Tibial nerve (tissue), 4 donors: Measurements from ENCODE around the gene ANKRD39. TPM values are rescaled to one million over a fixed set of nuclear protein-coding genes. Genes with fewer than 3 reads are reported as not detected.
"Not testable (repeated sequence)": the region's sequence is repeated elsewhere in the genome, so short reads cannot be mapped to it uniquely, and the experiment has no call there.

Experiments used
- DNase-seq, 2 donors: peaks; one replicate each; pipeline ENCODE4 v3.0.0-alpha.2; 2019; ENCODE audit warnings: low spot score in 2 of 2
- H3K27ac ChIP-seq, 4 donors: fragments of 200-600 bp; sonication (generic) in 3 of 4; one replicate each; pipeline ENCODE4 v1.5.1; 2017 to 2019; ENCODE audit warnings: mild to moderate bottlenecking in 1 of 4
- H3K27me3 ChIP-seq, 2 donors: fragments of 200-600 bp; sonication (generic) in 1 of 2; one replicate each; pipeline versions ENCODE4 v1.5.1 to v1.6.0; 2017 to 2019
- H3K36me3 ChIP-seq, 3 donors: fragments of 200-600 bp; sonication (generic); one replicate each; pipeline ENCODE4 v1.5.1; 2018 to 2019
- H3K4me1 ChIP-seq, 4 donors: fragments of 200-600 bp; sonication (generic) in 3 of 4; one replicate each; pipeline ENCODE4 v1.5.1; 2017 to 2019
- H3K4me3 ChIP-seq, 4 donors: fragments of 200-600 bp; sonication (generic) in 3 of 4; one replicate each; pipeline ENCODE4 v1.5.1; 2017 to 2019; ENCODE audit warnings: mild to moderate bottlenecking in 1 of 4, moderate library complexity in 1 of 4
- H3K9me3 ChIP-seq, 4 donors: fragments of 200-600 bp; sonication (generic) in 3 of 4; one replicate each; pipeline ENCODE4 v1.5.1; 2017 to 2019
- CTCF ChIP-seq, 5 experiments: fragments of 200-600 bp in 3 of 5; fragments of 450-650 bp in 2 of 5; sonication (generic) in 3 of 5; IDR thresholded peaks; one replicate each; pipeline ENCODE4 v1.5.1; 2016 to 2019; ENCODE audit warnings: antibody characterized with exemption in 5 of 5, mild to moderate bottlenecking in 3 of 5, moderate library complexity in 2 of 5
- EP300 ChIP-seq, 2 donors: sonication (generic); formaldehyde crosslinking; IDR thresholded peaks; one replicate each; pipeline ENCODE4 v1.6.1; 2017; ENCODE audit warnings: antibody characterized with exemption in 2 of 2, mild to moderate bottlenecking in 1 of 2
- POLR2A ChIP-seq, 2 donors: fragments of 450-650 bp; IDR thresholded peaks; one replicate each; pipeline ENCODE4 v1.6.1; 2017; ENCODE audit warnings: antibody characterized with exemption in 2 of 2, mild to moderate bottlenecking in 2 of 2, moderate library complexity in 2 of 2
- WGBS, 2 donors: methylation state at CpG; one replicate each; pipeline ENCODE4 v1.1.5; 2018; 5-methylcytosine and 5-hydroxymethylcytosine counted together
- total RNA-seq, 4 donors: library from RNA; depleted of rRNA; stranded (reverse); fragments of >200 nt; gene quantifications; one replicate each; pipeline ENCODE4 v1.1.0, GENCODE V29; 2016

ANKRD39 gene
- total RNA-seq, 4 donors from 2014 or later, result 13.8 to 23.7 (median 19.5) TPM

- Histone ChIP-seq H3K27ac (peak overlapping the region in 3 of 4 donors; percentile 18 to 69 (median 68)), H3K9me3 (no peaks in the 10 kb centered on the region), H3K4me3 (no peak overlapping the region), H3K4me1 (peaks cover 0 to 14% (median 2%) of the 10 kb centered on the region in 4 donors), H3K36me3 (peaks cover 0 to 37% (median 0%) of the 10 kb centered on the region in 3 donors), H3K27me3 (no peaks in the 10 kb centered on the region)
- TF ChIP-seq CTCF (IDR thresholded peaks at IDR 0.05) (no peak), POLR2A (IDR thresholded peaks at IDR 0.05) (no peak), EP300 (IDR thresholded peaks at IDR 0.05) (no peak)
- DNase-seq, result no peak
- WGBS, 2 donors, result 72 to 73% methylated on average over 23 of the region's 23 CpGs
Measured at GRCh38 chr2:96806468-96807126, 51.2 kb downstream of the ANKRD39 start.

- not testable (repeated sequence) for H3K9me3 ChIP-seq, H3K27me3 ChIP-seq, DNase-seq, H3K4me3 ChIP-seq
- WGBS, 2 donors, result 84 to 89% methylated on average over 18 of the region's 20 CpGs
- Histone ChIP-seq H3K36me3 (peaks cover 0 to 37% (median 0%) of the 10 kb centered on the region in 3 donors), H3K4me1 (peaks cover 0 to 17% (median 2%) of the 10 kb centered on the region in 4 donors), H3K27ac (peak overlapping the region in 3 of 4 donors; percentile 18 to 69 (median 61))
Measured at GRCh38 chr2:96805946-96806345, 51.9 kb downstream of the ANKRD39 start.

DNA sequence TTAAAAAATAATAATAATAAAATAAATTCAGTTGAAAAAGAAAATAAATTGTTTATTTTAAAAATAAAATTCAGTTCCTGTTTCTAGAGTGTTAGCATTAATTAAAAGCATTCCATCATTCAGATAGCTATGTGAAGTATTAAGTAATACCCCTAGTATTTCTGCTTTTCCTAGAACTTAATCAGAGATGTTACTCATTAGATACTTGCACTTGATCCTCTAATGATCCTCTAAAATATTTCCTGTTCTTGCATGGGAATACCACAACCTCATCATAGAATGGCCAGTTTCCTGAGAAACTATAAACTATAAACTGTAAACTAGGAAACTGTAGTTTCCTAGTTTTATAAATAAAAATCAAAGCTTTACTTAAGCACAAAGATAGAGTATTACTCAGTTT, 52.8 kb downstream of the ANKRD39 start:
- Histone ChIP-seq H3K27me3 (no peaks in the 10 kb centered on the region), H3K4me3 (no peak overlapping the region), H3K9me3 (no peaks in the 10 kb centered on the region), H3K36me3 (peaks cover 0 to 34% (median 0%) of the 10 kb centered on the region in 3 donors), H3K27ac (no peak overlapping the region), H3K4me1 (peaks cover 0 to 24% (median 2%) of the 10 kb centered on the region in 4 donors)
- TF ChIP-seq CTCF (IDR thresholded peaks at IDR 0.05), result no peak
- no peak for TF ChIP-seq POLR2A (IDR thresholded peaks at IDR 0.05)
- no peak for TF ChIP-seq EP300 (IDR thresholded peaks at IDR 0.05)
- DNase-seq, result no peak

DNA sequence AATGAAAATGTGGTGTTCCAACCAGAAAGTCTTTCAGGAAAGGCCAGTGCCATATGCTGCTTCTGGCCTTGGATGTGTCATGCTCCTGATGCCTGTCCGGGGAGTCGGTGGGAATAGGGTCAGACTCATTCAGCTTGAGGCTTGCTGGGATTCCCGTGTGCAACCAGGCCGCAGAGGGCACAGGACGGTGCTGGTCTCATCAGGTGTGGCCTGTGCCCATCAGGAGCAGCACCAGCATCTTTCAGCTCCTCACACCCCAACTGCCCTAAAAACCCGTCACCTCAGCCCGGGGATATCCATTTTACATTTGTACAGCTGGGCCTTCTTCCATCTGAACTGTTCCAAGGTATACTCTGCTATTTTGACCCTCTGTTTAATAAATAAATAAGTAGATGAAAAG, 55.1 kb downstream of the ANKRD39 start:
- no peak for DNase-seq
- WGBS, 2 donors, result 58 to 78% methylated on average over 7 of the region's 7 CpGs
- Histone ChIP-seq H3K27me3 (no peaks in the 10 kb centered on the region), H3K4me3 (no peak overlapping the region), H3K9me3 (no peaks in the 10 kb centered on the region), H3K27ac (no peak overlapping the region), H3K36me3 (peaks cover 0 to 39% (median 6%) of the 10 kb centered on the region in 3 donors), H3K4me1 (peaks cover 0 to 19% (median 2%) of the 10 kb centered on the region in 4 donors)
- TF ChIP-seq POLR2A (IDR thresholded peaks at IDR 0.05) (no peak), EP300 (IDR thresholded peaks at IDR 0.05) (no peak), CTCF (IDR thresholded peaks at IDR 0.05) (no peak)

DNA sequence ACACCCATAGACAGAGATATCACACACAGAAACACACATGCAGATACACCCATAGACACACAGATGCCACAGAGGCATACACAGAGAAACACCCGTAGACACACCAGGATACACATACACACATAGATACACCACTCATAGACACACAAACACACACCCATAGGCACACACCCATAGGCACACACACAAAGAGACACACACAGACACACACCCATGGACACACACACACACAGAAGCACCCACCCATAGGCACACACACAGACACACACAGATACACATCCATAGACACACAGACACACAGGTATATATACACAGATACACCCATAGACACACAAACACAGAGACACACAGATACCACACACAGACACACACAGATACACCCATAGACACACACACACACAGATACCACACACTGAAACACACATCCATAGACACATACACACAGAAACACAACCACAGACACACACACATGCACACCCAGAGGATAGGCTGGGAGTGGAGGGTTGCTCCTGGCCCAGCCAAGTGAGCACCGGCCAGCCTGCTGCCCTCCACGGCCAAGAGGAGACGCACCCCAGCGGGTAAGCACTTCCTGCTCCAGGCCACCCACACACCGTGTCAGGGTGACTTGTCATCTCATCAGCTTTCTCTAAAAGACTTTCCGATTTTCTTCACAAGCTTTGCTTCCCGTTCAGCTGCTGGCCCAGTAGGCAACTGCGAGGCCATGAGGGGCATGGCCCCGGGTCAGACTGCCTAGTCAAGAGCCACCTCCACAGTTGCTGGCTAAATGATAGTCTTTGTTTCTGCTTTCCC, 55.8 kb downstream of the ANKRD39 start:
- H3K4me1 ChIP-seq, result peaks cover 0 to 19% (median 2%) of the 10 kb centered on the region in 4 donors
- H3K36me3 ChIP-seq, result peaks cover 0 to 46% (median 6%) of the 10 kb centered on the region in 3 donors
- 46 to 55% methylated on average over 10 of the region's 10 CpGs for WGBS, 2 donors
- peak overlapping the region in 2 of 4 donors; percentile 9 to 34 for H3K27ac ChIP-seq
- H3K27me3 ChIP-seq, result no peaks in the 10 kb centered on the region
- DNase-seq, result no peak
- TF ChIP-seq CTCF (IDR thresholded peaks at IDR 0.05), result no peak
- no peak for TF ChIP-seq POLR2A (IDR thresholded peaks at IDR 0.05)
- no peak for TF ChIP-seq EP300 (IDR thresholded peaks at IDR 0.05)
- no peak overlapping the region for H3K4me3 ChIP-seq
- no peaks in the 10 kb centered on the region for H3K9me3 ChIP-seq
